Heart left ventricle (tissue), 16 donors: ENCODE data around the gene PUM1. TPM values are rescaled to one million over a fixed set of nuclear protein-coding genes. Genes with fewer than 3 reads are reported as not detected.

Experiments
- ATAC-seq, 4 donors: fragments of 200-7000 bp; cut with Tn5 transposase; one replicate each; pipeline ENCODE4 v1.9.1; 2020 to 2022; ENCODE audit warnings: moderate library complexity in 4 of 4, mild to moderate bottlenecking in 3 of 4, moderate number of reproducible peaks in 1 of 4
- DNase-seq, 5 donors: peaks; one replicate each; pipeline ENCODE4 v3.0.0-alpha.2; 2020
- H3K27ac ChIP-seq, 12 donors: fragments of 200-600 bp; sonication (generic) in 4 of 12; one replicate each; pipeline versions ENCODE4 v1.5.0 to v1.8.0; 2016 to 2022; ENCODE audit warnings: mild to moderate bottlenecking in 2 of 12
- H3K27me3 ChIP-seq, 9 donors: fragments of 200-600 bp; sonication (generic) in 2 of 9; one replicate each; pipeline versions ENCODE4 v1.5.1 to v1.8.0; 2016 to 2022; ENCODE audit warnings: mild to moderate bottlenecking in 3 of 9
- H3K36me3 ChIP-seq, 9 donors: fragments of 200-600 bp; sonication (generic) in 2 of 9; one replicate each; pipeline versions ENCODE4 v1.5.0 to v1.8.0; 2018 to 2022; ENCODE audit warnings: mild to moderate bottlenecking in 2 of 9
- H3K4me1 ChIP-seq, 12 donors: fragments of 200-600 bp; sonication (generic) in 4 of 12; one replicate each; pipeline versions ENCODE4 v1.5.0 to v1.8.0; 2016 to 2022; ENCODE audit warnings: mild to moderate bottlenecking in 3 of 12
- H3K4me3 ChIP-seq, 12 donors: fragments of 200-600 bp; sonication (generic) in 4 of 12; one replicate each; pipeline versions ENCODE4 v1.5.0 to v1.8.0; 2017 to 2022; ENCODE audit warnings: mild to moderate bottlenecking in 9 of 12, moderate library complexity in 4 of 12
- H3K9me3 ChIP-seq, 12 donors: fragments of 200-600 bp; sonication (generic) in 4 of 12; one replicate each; pipeline versions ENCODE4 v1.5.0 to v1.8.0; 2016 to 2022; ENCODE audit warnings: mild to moderate bottlenecking in 1 of 12
- POLR2A ChIP-seq, 2 donors: fragments of 450-650 bp; IDR thresholded peaks; one replicate each; pipeline ENCODE4 v1.6.1; 2017; ENCODE audit warnings: antibody characterized with exemption in 2 of 2, mild to moderate bottlenecking in 2 of 2, moderate library complexity in 2 of 2
- WGBS, 4 donors: extraction: QIAGEN DNeasy Blood & Tissue Kit in 2 of 4; methylation state at CpG; one replicate each; pipeline versions ENCODE4 v1.1.5 to v1.1.7; 2013 to 2018; 5-methylcytosine and 5-hydroxymethylcytosine counted together
- intact Hi-C, 10 donors: fragments of 100-400 bp; cut with DNase I; formaldehyde crosslinking; loops; one replicate each; pipeline versions ENCODE4 v1.11.1 to v1.14.2; 2022
- polyA plus RNA-seq, 2 donors: library from polyadenylated mRNA; stranded (reverse); fragments of 200-250 nt; gene quantifications; one replicate each; pipeline ENCODE4 v1.2.3, GENCODE V29; 2013
- total RNA-seq, 9 donors: library from RNA; depleted of rRNA in 2 of 9; stranded (reverse); fragments of >200 nt in 2 of 9; fragmentation: NEBNext Ultra II Directional in 3 of 9; extraction: Animal tissue kit (Norgen Biotek cat#: 25700) in 3 of 9; gene quantifications; one replicate each; pipeline versions ENCODE4 v1.1.0 to v1.2.4, GENCODE V29; 2016 to 2023
- TF ChIP-seq, protein P1 (sequence below), 12 donors: fragments of 200-600 bp; sonication (generic) in 4 of 12; IDR thresholded peaks; one replicate each; pipeline versions ENCODE4 v1.5.0 to v1.8.0; 2018 to 2022; ENCODE audit warnings: antibody characterized with exemption in 12 of 12, mild to moderate bottlenecking in 5 of 12
- donor health status: ischemic (EF 13 %, LVEDD 7.1; RV severe dilation, severe dysfunction).
- donor health status: healthy with polysubstance abuse.
- donor health status: DM: no; HTN: yes; CAD: no.
- donor health status: DM: no; HTN: no; CAD: no.
- donor health status: ischemic (EF 25% LVEDD 6.9; RV normal size, moderate dysfunction).
- donor health status: ischemic (EF 25% LVEDD 5.7; RV mildly dilated, moderate dysfunction).
- donor health status: healthy.
- donor health status: DM: yes; HTN: yes; CAD: no.
- donor health status: ischemic (EF 35%, LVEDD 5.7; RV mildly dilated, moderate dysfunction).
- donor health status: nonischemic (EF 11% LVEDD 7.7; RV severe dilation, severe dysfunction).
- donor health status: DM: yes; HTN: yes; CAD: no.
- donor health status: PGD.
- donor health status: ischemic (EF 29% LVEDD 5.4; RV normal size, mild dysfunction).
- donor health status: nonischemic (EF 23%, LVEDD 6.1; RV moderate dilation, normal function).

PUM1 gene
- total and polyA plus RNA-seq, 11 donors, result 19.2 to 96.3 (median 70.7) TPM

DNA sequence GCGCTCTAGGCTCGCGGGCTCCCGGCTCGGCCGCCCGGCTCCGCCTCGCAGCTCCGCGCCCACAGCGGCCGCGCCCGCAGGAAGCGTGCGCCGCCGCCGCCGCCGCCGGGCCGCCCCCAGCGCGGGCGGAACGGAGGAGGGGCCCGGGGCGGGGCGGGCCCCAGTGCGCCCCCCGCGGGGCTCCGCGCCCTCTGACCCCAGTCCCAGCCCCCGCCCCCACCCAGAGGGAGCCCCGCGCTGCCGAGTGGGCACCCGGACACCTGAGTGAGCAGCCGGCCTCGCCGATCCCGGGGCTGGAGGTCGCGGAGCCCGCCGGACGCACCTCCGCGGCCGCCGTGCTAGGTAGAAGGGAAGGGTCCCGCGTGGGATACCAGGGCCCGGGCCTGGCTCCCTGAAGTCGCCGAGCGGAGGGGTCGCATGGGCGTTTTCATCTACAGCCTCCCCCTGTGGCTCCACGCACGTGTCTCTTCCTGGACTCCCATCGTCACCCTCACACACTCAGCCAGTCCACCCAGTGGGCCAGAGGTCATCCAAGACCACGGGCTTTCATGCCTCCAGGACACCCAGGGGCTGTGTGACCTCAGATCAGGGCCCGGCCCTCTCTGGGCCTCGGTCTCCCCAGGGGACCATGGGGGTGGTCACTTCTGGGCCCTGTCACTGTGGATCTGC, 156.7 kb downstream of the PUM1 start, which contains the start of gene SDC3:
SDC3 (minus strand) TSS at position 63 of the 669 bp plus-strand sequence. CDS start 172 bp downstream, outside the sequence.
- WGBS, 4 donors, result 3 to 25% (median 10%) methylated on average over 2 to 68 of the region's 68 CpGs
- peak within 1 kb of the TSS; percentile 46 to 79 (median 68) for H3K4me3 ChIP-seq
- peak in 2 of 5 donors; percentile 42 to 73 for DNase-seq
- peaks cover 0 to 61% (median 22%) of the 10 kb centered on the region in 12 donors for H3K4me1 ChIP-seq
- TF ChIP-seq POLR2A (IDR thresholded peaks at IDR 0.05), result no peak
- TF ChIP-seq, protein P1, sequence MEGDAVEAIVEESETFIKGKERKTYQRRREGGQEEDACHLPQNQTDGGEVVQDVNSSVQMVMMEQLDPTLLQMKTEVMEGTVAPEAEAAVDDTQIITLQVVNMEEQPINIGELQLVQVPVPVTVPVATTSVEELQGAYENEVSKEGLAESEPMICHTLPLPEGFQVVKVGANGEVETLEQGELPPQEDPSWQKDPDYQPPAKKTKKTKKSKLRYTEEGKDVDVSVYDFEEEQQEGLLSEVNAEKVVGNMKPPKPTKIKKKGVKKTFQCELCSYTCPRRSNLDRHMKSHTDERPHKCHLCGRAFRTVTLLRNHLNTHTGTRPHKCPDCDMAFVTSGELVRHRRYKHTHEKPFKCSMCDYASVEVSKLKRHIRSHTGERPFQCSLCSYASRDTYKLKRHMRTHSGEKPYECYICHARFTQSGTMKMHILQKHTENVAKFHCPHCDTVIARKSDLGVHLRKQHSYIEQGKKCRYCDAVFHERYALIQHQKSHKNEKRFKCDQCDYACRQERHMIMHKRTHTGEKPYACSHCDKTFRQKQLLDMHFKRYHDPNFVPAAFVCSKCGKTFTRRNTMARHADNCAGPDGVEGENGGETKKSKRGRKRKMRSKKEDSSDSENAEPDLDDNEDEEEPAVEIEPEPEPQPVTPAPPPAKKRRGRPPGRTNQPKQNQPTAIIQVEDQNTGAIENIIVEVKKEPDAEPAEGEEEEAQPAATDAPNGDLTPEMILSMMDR (IDR thresholded peaks at IDR 0.05), result no peak
- no peaks in the 10 kb centered on the region for H3K9me3 ChIP-seq
- no peaks in the 10 kb centered on the region for H3K27me3 ChIP-seq
- peak within 1 kb of the TSS in 11 of 12 donors; percentile 35 to 88 (median 68) for H3K27ac ChIP-seq
- intact Hi-C loops, result loop anchor here in 7 of 10 donors (2.0 to 10.0 kb wide), 6 partner anchors 54 to 192 kb away; partner anchors contain the start of gene MATN1 (in 1 of the 7)
- peak in 2 of 4 donors; percentile 50 to 62 for ATAC-seq
- no peaks in the 10 kb centered on the region for H3K36me3 ChIP-seq

DNA sequence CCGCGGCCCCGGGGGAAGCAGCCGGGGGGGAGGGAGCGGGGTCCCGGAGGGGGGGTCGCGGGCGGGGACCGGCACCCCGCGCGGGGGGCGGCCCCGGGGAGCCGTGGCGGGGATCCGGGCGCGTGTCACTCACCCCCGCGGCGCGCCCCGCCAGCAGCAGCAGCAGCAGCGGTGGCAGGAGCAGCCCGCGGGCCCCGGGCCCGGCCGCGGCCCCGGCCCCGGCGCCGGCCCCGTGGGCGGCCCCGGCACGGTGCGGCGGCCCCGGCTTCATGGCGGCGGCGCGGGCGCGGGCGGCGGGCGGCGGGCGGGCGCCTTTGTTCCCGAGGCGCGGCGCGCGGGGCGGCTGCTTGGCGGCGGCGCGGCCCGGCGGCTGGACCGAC, 157.2 kb downstream of the PUM1 start:
- TF ChIP-seq, protein P1 (IDR thresholded peaks at IDR 0.05), result no peak
- TF ChIP-seq POLR2A (IDR thresholded peaks at IDR 0.05), result no peak
- peaks cover 0 to 56% (median 22%) of the 10 kb centered on the region in 12 donors for H3K4me1 ChIP-seq
- peak overlapping the region; percentile 46 to 79 (median 68) for H3K4me3 ChIP-seq
- ATAC-seq, result no peak
- H3K27me3 ChIP-seq, result no peaks in the 10 kb centered on the region
- H3K27ac ChIP-seq, result peak overlapping the region in 9 of 12 donors; percentile 33 to 88 (median 65)
- WGBS, 4 donors, result 1 to 2% methylated on average over 67 to 69 of the region's 69 CpGs; no CpG with 5 or more reads in 2 of the 4 donors
- DNase-seq, result no peak
- intact Hi-C loops, result loop anchor here in 7 of 10 donors (2.0 to 10.0 kb wide), 6 partner anchors 54 to 191 kb away; partner anchors contain the start of gene MATN1 (in 1 of the 7)
- H3K9me3 ChIP-seq, result no peaks in the 10 kb centered on the region
- no peaks in the 10 kb centered on the region for H3K36me3 ChIP-seq

DNA sequence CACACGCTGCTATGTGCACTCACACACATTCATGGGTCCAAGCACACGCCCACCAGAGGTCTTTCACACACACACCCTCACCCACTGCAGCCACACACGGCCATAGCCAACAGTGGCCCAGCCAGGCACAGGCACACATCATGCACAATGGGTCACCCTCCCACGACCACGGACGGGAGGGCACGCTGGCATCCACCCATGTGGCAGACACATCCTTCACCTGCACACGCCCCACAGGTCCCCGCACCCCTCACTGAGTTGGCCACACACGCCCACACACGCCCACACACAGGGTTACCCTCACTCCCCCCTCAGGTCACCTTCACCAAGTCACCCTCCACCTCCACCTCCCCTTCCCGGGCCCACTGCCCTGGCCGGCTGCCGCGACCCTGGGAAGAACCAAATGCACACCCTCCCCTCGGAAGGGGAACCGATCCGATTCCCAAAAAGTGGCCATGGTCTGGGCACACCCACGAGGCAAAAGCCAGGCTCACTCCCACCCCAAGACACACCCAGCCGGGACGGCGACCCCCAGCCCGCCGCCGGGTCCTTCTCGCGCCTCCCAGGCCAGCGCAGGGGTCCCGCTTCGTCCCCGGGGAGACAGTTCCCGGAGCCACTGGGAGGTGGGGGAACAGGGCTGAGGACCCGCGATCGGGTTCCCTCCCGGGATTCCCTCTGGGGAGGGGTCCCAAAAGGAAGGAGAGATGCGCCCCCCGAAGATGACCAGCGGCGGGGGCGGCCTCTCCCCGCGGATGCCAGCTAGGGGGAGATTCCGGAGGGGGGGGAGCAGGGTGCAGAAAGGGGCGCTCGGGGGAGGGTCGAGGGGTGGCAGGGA, 157.8 kb downstream of the PUM1 start:
- intact Hi-C loops, result loop anchor here in 7 of 10 donors (2.0 to 10.0 kb wide), 7 partner anchors 53 to 190 kb away; partner anchors contain the start of gene MATN1 (in 1 of the 7)
- H3K4me3 ChIP-seq, result peak overlapping the region; percentile 46 to 79 (median 68)
- peaks cover 0 to 58% (median 27%) of the 10 kb centered on the region in 12 donors for H3K4me1 ChIP-seq
- DNase-seq (peak in 1 of 5 donors; percentile 41), ATAC-seq (no peak)
- WGBS, 4 donors, result 12 to 19% (median 14%) methylated on average over 31 to 47 of the region's 47 CpGs
- no peaks in the 10 kb centered on the region for H3K36me3 ChIP-seq
- no peak for TF ChIP-seq POLR2A (IDR thresholded peaks at IDR 0.05)
- TF ChIP-seq, protein P1 (IDR thresholded peaks at IDR 0.05), result no peak
- H3K27ac ChIP-seq, result peak overlapping the region in 11 of 12 donors; percentile 30 to 88 (median 63)
- H3K9me3 ChIP-seq, result no peaks in the 10 kb centered on the region
- no peaks in the 10 kb centered on the region for H3K27me3 ChIP-seq
